HUES64 (cell line): ENCODE data around the gene LLGL2. TPM values are rescaled to one million over a fixed set of nuclear protein-coding genes. Genes with fewer than 3 reads are reported as not detected.
"Not testable (repeated sequence)": the region's sequence is repeated elsewhere in the genome, so short reads cannot be mapped to it uniquely, and the experiment has no call there.

Experiments
- H3K27ac ChIP-seq: 2 replicates; pipeline ENCODE4 v1.7.0; 2013; ENCODE audit warnings: low read depth, low read length, inconsistent platforms
- H3K27me3 ChIP-seq: 2 replicates; pipeline ENCODE4 v1.6.1; 2013; ENCODE audit warnings: mild to moderate bottlenecking, low read length; ENCODE audit not compliant: insufficient read depth
- H3K36me3 ChIP-seq: 2 replicates; pipeline ENCODE4 v1.6.1; 2013; ENCODE audit warnings: mild to moderate bottlenecking, low read length; ENCODE audit not compliant: insufficient read depth
- H3K4me1 ChIP-seq: 2 replicates; pipeline ENCODE4 v1.6.1; 2013; ENCODE audit warnings: mild to moderate bottlenecking, low read length, moderate library complexity; ENCODE audit not compliant: insufficient read depth
- H3K4me3 ChIP-seq: 2 replicates; pipeline ENCODE4 v1.5.1; 2013; ENCODE audit warnings: mild to moderate bottlenecking, low read length, moderate library complexity
- H3K9ac ChIP-seq: 2 replicates; pipeline ENCODE4 v1.6.1; 2013; ENCODE audit warnings: mild to moderate bottlenecking, low read depth, low read length
- H3K9me3 ChIP-seq: 2 replicates; pipeline ENCODE4 v1.6.1; 2013; ENCODE audit warnings: low read depth, low read length; ENCODE audit not compliant: insufficient read depth
- WGBS: fragments of 150-250, 120-280 bp; methylation state at CpG from one replicate; pipeline ENCODE4 v1.1.7; 2013; ENCODE audit warnings: missing lambda C conversion rate; 5-methylcytosine and 5-hydroxymethylcytosine counted together
- polyA plus RNA-seq, 2 experiments: library from polyadenylated mRNA; stranded (reverse); fragments of 50-300 nt; gene quantifications; one replicate each; pipeline ENCODE4 v1.2.3, GENCODE V29; 2013

The LLGL2 gene
- polyA plus RNA-seq (2013, experiment 1 of 2), result 24.3 TPM
- 25.5 TPM for polyA plus RNA-seq (2013, experiment 2 of 2)

GRCh38 chr17:75524970-75525805 lies at the start of gene LLGL2:
LLGL2 (plus strand) TSS chr17:75525697; CDS start chr17:75543427, 17,730 bp downstream.
- Histone ChIP-seq H3K27me3 (peaks cover 17% of the 10 kb centered on the region), H3K4me1 (peaks cover 10% of the 10 kb centered on the region; the same call in 1 of the 2 replicates), H3K4me3 (peak within 1 kb of the TSS; percentile 87), H3K27ac (peak within 1 kb of the TSS; percentile 94), H3K36me3 (peaks cover 30% of the 10 kb centered on the region), H3K9me3 (no peaks in the 10 kb centered on the region), H3K9ac (peak within 1 kb of the TSS; percentile 90)
- WGBS, result under 1% methylated on average over 108 of the region's 108 CpGs

- Histone ChIP-seq H3K27me3 (no peaks in the 10 kb centered on the region), H3K9me3 (no peaks in the 10 kb centered on the region), H3K4me3 (no peak overlapping the region), H3K36me3 (peaks cover 14% of the 10 kb centered on the region), H3K9ac (no peak overlapping the region), H3K27ac (no peak overlapping the region), H3K4me1 (peaks cover 9% of the 10 kb centered on the region; the same call in 1 of the 2 replicates)
- WGBS, result 86% methylated on average over 3 of the region's 3 CpGs
Observed at GRCh38 chr17:75475851-75476250, 49.6 kb upstream of the LLGL2 start.

- 90% methylated on average over 8 of the region's 8 CpGs for WGBS
- Histone ChIP-seq H3K27ac (no peak overlapping the region), H3K36me3 (peaks cover 14% of the 10 kb centered on the region)
Observed at GRCh38 chr17:75476271-75476671, 49.2 kb upstream of the LLGL2 start.

GRCh38 chr17:75476752-75477489 lies 48.6 kb upstream of the LLGL2 start:
- Histone ChIP-seq H3K27me3 (no peaks in the 10 kb centered on the region), H3K4me1 (peaks cover 13% of the 10 kb centered on the region; the same call in 1 of the 2 replicates), H3K36me3 (peaks cover 14% of the 10 kb centered on the region), H3K4me3 (no peak overlapping the region), H3K27ac (no peak overlapping the region), H3K9me3 (no peaks in the 10 kb centered on the region), H3K9ac (no peak overlapping the region)
- 88% methylated on average over 11 of the region's 11 CpGs for WGBS

More at GRCh38 chr17:75476271-75476671, 49.2 kb upstream of the LLGL2 start:
- peaks cover 9% of the 10 kb centered on the region; the same call in 1 of the 2 replicates for H3K4me1 ChIP-seq
- no peak overlapping the region for H3K4me3 ChIP-seq
- H3K9ac ChIP-seq, result no peak overlapping the region
- no peaks in the 10 kb centered on the region for H3K27me3 ChIP-seq
- H3K9me3 ChIP-seq, result no peaks in the 10 kb centered on the region

- 92% methylated on average over 11 of the region's 11 CpGs for WGBS
Observed at GRCh38 chr17:75477490-75477862, 48.0 kb upstream of the LLGL2 start.

GRCh38 chr17:75478508-75478907 lies 47.0 kb upstream of the LLGL2 start:
- Histone ChIP-seq H3K36me3 (0 out of 2 replicates have a peak, but pooled peaks cover 3% of the 10 kb centered on the region), H3K4me1 (peaks cover 13% of the 10 kb centered on the region; the same call in 1 of the 2 replicates), H3K9ac (peak overlapping the region; percentile 1; the same call in 1 of the 2 replicates), H3K9me3 (no peaks in the 10 kb centered on the region), H3K4me3 (no peak overlapping the region), H3K27me3 (no peaks in the 10 kb centered on the region), H3K27ac (peak overlapping the region; percentile 18; the same call in 1 of the 2 replicates)
- WGBS, result 66% methylated on average over 7 of the region's 7 CpGs

More at GRCh38 chr17:75477490-75477862, 48.0 kb upstream of the LLGL2 start:
- not testable (repeated sequence) for H3K9ac ChIP-seq, H3K27me3 ChIP-seq, H3K4me3 ChIP-seq, H3K27ac ChIP-seq, H3K9me3 ChIP-seq
- Histone ChIP-seq H3K4me1 (peaks cover 13% of the 10 kb centered on the region; the same call in 1 of the 2 replicates), H3K36me3 (peaks cover 12% of the 10 kb centered on the region)

GRCh38 chr17:75480281-75480680 lies 45.2 kb upstream of the LLGL2 start:
- 92% methylated on average over 6 of the region's 6 CpGs for WGBS

GRCh38 chr17:75481194-75482068 lies 44.1 kb upstream of the LLGL2 start:
- Histone ChIP-seq H3K27ac (peak overlapping the region; percentile 30; the same call in 1 of the 2 replicates), H3K9ac (0 out of 2 replicates have a peak overlapping the region, but pooled peaks have one; percentile 30), H3K9me3 (no peaks in the 10 kb centered on the region), H3K27me3 (no peaks in the 10 kb centered on the region), H3K36me3 (0 out of 2 replicates have a peak, but pooled peaks cover 2% of the 10 kb centered on the region), H3K4me1 (peaks cover 13% of the 10 kb centered on the region; the same call in 1 of the 2 replicates), H3K4me3 (no peak overlapping the region)
- 86% methylated on average over 12 of the region's 13 CpGs for WGBS

More at GRCh38 chr17:75480281-75480680, 45.2 kb upstream of the LLGL2 start:
- no peak overlapping the region for H3K27ac ChIP-seq
- H3K9ac ChIP-seq, result no peak overlapping the region
- 0 out of 2 replicates have a peak, but pooled peaks cover 2% of the 10 kb centered on the region for H3K36me3 ChIP-seq
- H3K4me3 ChIP-seq, result no peak overlapping the region
- peaks cover 13% of the 10 kb centered on the region; the same call in 1 of the 2 replicates for H3K4me1 ChIP-seq
- no peaks in the 10 kb centered on the region for H3K9me3 ChIP-seq
- H3K27me3 ChIP-seq, result no peaks in the 10 kb centered on the region

GRCh38 chr17:75482098-75482942 lies 43.2 kb upstream of the LLGL2 start:
- Histone ChIP-seq H3K27me3 (no peaks in the 10 kb centered on the region), H3K4me1 (peaks cover 13% of the 10 kb centered on the region; the same call in 1 of the 2 replicates), H3K27ac (no peak overlapping the region), H3K36me3 (0 out of 2 replicates have a peak, but pooled peaks cover 2% of the 10 kb centered on the region), H3K4me3 (no peak overlapping the region), H3K9me3 (no peaks in the 10 kb centered on the region), H3K9ac (no peak overlapping the region)
- 96% methylated on average over 16 of the region's 16 CpGs for WGBS
